Body of pancreas (tissue), 4 donors: ENCODE data around the gene AQP1. TPM values are rescaled to one million over a fixed set of nuclear protein-coding genes. Genes with fewer than 3 reads are reported as not detected.

Experiments
- ATAC-seq: fragments of 150-250 bp; one replicate; pipeline ENCODE4 v1.9.1; 2016
- DNase-seq, 4 donors: peaks; one replicate each; pipeline ENCODE4 v3.0.0-alpha.2; 2019
- H3K27ac ChIP-seq, 4 donors: fragments of 200-600 bp; sonication (generic); 1 replicate in 3 of 4; 2 replicates in 1 of 4; pipeline versions ENCODE4 v1.5.1 to v1.6.1; 2016 to 2019; ENCODE audit warnings: mild to moderate bottlenecking in 1 of 4, mixed read lengths in 1 of 4, moderate library complexity in 1 of 4
- H3K27me3 ChIP-seq, 2 donors: fragments of 200-600 bp; sonication (generic); one replicate each; pipeline ENCODE4 v1.6.0; 2016; ENCODE audit warnings: mild to moderate bottlenecking in 1 of 2
- H3K36me3 ChIP-seq, 2 donors: fragments of 200-600 bp; sonication (generic); replicated peaks in 1 of 2; 2 replicates each; pipeline ENCODE4 v1.5.1; 2016; ENCODE audit warnings: low read depth in 2 of 2; ENCODE audit not compliant: insufficient read depth in 1 of 2
- H3K4me1 ChIP-seq: fragments of 200-600 bp; sonication (generic); one replicate; pipeline ENCODE4 v1.6.0; 2016
- H3K4me3 ChIP-seq, 2 donors: fragments of 200-600 bp; sonication (generic); 1 replicate in 1 of 2; 2 replicates in 1 of 2; pipeline ENCODE4 v1.5.1; 2016 to 2019
- H3K9me3 ChIP-seq, 3 donors: fragments of 200-600 bp; sonication (generic); 1 replicate in 2 of 3; 2 replicates in 1 of 3; pipeline ENCODE4 v1.5.1; 2016
- CTCF ChIP-seq, 7 experiments: fragments of 450-650 bp in 4 of 7; fragments of 200-600 bp in 3 of 7; sonication (generic) in 3 of 7; IDR thresholded peaks; one replicate each; pipeline ENCODE4 v1.5.1; 2016 to 2019; ENCODE audit warnings: antibody characterized with exemption in 7 of 7
- POLR2A ChIP-seq, 3 donors: fragments of 450-650 bp; IDR thresholded peaks; one replicate each; pipeline ENCODE4 v1.6.1; 2016; ENCODE audit warnings: antibody characterized with exemption in 3 of 3, mild to moderate bottlenecking in 2 of 3
- WGBS, 2 donors: methylation state at CpG; one replicate each; pipeline ENCODE4 v1.1.5; 2017; 5-methylcytosine and 5-hydroxymethylcytosine counted together
- intact Hi-C: fragments of 100-400 bp; cut with DNase I; formaldehyde crosslinking; loops from one replicate; pipeline ENCODE4 v1.15.1; 2023
- total RNA-seq, 2 donors: library from RNA; depleted of rRNA; stranded (reverse); fragments of >200 nt; gene quantifications; one replicate each; pipeline ENCODE4 v1.1.0, GENCODE V29; 2016

Gene AQP1
- total RNA-seq, 2 donors from 2014 or later: 197 to 204 TPM

DNA sequence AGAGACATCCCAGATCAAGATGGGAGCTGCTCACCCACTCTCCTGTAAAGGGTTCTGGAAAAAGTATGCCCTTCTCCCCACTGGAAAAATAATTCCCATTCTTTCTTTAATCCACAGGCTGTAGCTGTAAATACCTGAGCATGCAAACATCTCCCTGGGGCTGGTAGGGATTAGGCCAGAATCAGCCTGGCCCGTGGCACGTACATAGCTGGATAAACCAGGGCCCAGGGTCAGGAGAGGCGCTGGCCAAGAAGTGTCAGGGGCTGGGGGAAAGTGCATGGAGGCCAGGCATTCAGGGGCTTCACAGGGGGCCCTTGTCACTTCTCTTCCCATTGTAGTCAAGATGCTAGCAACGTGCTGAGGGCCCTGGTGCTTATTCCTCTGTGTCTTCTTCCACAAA is 30.7 kb upstream of the AQP1 start:
- DNase-seq (no peak), ATAC-seq (no peak)
- intact Hi-C loops: no loop called here
- H3K27me3 ChIP-seq: no peaks in the 10 kb centered on the region
- 78 to 97% methylated on average over 4 of the region's 4 CpGs for WGBS, 2 donors
- H3K36me3 ChIP-seq: no peaks in the 10 kb centered on the region
- peak overlapping the region in 2 of 4 donors; percentile 63 for H3K27ac ChIP-seq
- TF ChIP-seq CTCF (IDR thresholded peaks at IDR 0.05) (no peak), POLR2A (IDR thresholded peaks at IDR 0.05) (no peak)
- H3K4me1 ChIP-seq: peaks cover 26% of the 10 kb centered on the region
- no peak overlapping the region for H3K4me3 ChIP-seq
- H3K9me3 ChIP-seq: no peaks in the 10 kb centered on the region

- Histone ChIP-seq H3K4me3 (no peak overlapping the region), H3K9me3 (no peaks in the 10 kb centered on the region), H3K27me3 (no peaks in the 10 kb centered on the region), H3K4me1 (peaks cover 30% of the 10 kb centered on the region), H3K27ac (no peak overlapping the region), H3K36me3 (no peaks in the 10 kb centered on the region)
- intact Hi-C loops: no loop called here
- TF ChIP-seq CTCF (IDR thresholded peaks at IDR 0.05) (no peak), POLR2A (IDR thresholded peaks at IDR 0.05) (no peak)
- no peak for ATAC-seq
- no peak for DNase-seq
- 90 to 95% methylated on average over 7 of the region's 7 CpGs for WGBS, 2 donors
These were observed 30.2 kb upstream of the AQP1 start for GRCh38 chr7:30881448-30881847.

- intact Hi-C loops: no loop called here
- H3K36me3 ChIP-seq: no peaks in the 10 kb centered on the region
- no peak for TF ChIP-seq POLR2A (IDR thresholded peaks at IDR 0.05)
- TF ChIP-seq CTCF (IDR thresholded peaks at IDR 0.05): no peak
- no peak overlapping the region for H3K27ac ChIP-seq
- DNase-seq: no peak
- H3K27me3 ChIP-seq: no peaks in the 10 kb centered on the region
- H3K9me3 ChIP-seq: no peaks in the 10 kb centered on the region
- H3K4me1 ChIP-seq: peaks cover 39% of the 10 kb centered on the region
- ATAC-seq: no peak
- H3K4me3 ChIP-seq: no peak overlapping the region
These were observed 26.8 kb upstream of the AQP1 start for GRCh38 chr7:30884881-30885280.

DNA sequence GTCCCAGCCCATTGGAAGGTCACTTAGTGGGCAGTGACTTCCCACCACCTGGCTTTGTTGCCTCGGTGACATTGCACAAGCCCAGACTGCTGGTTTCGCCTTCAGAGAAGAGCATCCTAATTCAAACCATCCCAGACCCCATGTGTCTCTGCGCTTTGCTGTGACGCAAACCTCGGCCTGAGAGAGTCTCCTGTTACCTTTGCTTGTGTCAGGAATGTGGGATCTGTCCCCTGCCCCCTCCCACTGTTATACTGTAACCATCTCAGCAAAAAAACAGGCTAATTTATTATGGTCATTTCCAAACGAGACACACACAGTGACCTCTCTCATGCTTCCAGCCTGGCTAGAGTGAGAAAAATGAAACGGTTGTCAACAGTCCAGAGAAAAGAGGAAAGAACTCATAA is 25.0 kb upstream of the AQP1 start:
- Histone ChIP-seq H3K4me1 (peaks cover 34% of the 10 kb centered on the region), H3K27ac (peak overlapping the region in 3 of 4 donors; percentile 46 to 72 (median 68)), H3K36me3 (no peaks in the 10 kb centered on the region), H3K27me3 (no peaks in the 10 kb centered on the region), H3K9me3 (no peaks in the 10 kb centered on the region), H3K4me3 (no peak overlapping the region)
- peak in 2 of 4 donors; percentile 29 to 36 for DNase-seq
- WGBS, 2 donors: 44 to 47% methylated on average over 7 of the region's 7 CpGs
- intact Hi-C loops: no loop called here
- TF ChIP-seq CTCF (IDR thresholded peaks at IDR 0.05) (no peak), POLR2A (IDR thresholded peaks at IDR 0.05) (no peak)
- ATAC-seq: peak; percentile 54

DNA sequence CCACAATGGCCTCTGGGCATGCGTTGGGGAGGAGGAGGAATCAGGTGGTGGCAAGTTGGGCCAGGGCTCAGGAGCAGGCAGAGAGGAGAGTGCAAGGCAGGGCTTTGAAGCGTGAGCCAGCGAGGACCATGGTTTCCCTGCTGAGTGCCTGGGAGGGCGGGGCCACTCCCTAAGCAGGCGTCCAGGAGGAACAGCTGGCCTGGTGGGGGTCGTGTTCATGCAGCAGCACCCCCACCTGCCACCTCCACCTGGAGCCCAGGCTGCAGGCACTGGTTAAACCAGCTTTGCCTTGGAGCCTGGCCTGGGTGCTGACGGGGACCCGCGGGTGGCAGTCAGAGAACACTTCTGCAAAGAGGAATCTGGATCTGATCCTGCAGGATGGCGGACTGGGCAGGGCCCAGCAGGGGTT is 24.2 kb upstream of the AQP1 start:
- H3K4me1 ChIP-seq: peaks cover 37% of the 10 kb centered on the region
- 50 to 55% methylated on average over 6 to 10 of the region's 10 CpGs for WGBS, 2 donors
- peak overlapping the region in 3 of 4 donors; percentile 46 to 72 (median 68) for H3K27ac ChIP-seq
- no peaks in the 10 kb centered on the region for H3K9me3 ChIP-seq
- DNase-seq (peak in 3 of 4 donors; percentile 35 to 69 (median 50)), ATAC-seq (peak; percentile 38)
- H3K27me3 ChIP-seq: no peaks in the 10 kb centered on the region
- no peaks in the 10 kb centered on the region for H3K36me3 ChIP-seq
- no peak for TF ChIP-seq CTCF (IDR thresholded peaks at IDR 0.05)
- no peak for TF ChIP-seq POLR2A (IDR thresholded peaks at IDR 0.05)
- no peak overlapping the region for H3K4me3 ChIP-seq
- intact Hi-C loops: no loop called here
